Measurements from ENCODE around the gene IRAK2.

DNA sequence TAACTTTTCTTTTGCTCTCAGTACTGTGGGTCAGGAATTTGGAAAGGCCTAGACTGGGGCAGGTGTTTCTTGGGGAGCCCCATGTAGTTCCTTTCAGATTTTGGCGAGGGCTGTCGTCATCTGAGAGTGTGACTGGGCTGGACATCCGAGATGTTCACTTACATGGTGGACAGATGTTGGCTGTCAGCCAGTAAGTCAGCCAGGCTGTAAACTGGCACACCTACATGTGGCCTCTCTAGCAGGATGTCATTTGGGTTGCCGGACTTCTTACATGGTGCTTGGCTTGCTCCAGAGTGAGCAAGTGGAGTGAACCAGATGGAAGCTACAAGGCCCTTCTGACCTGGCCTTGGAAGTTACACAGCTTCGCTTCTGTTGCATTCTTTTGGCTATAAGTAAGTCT, 104.2 kb downstream of the IRAK2 start:
- TF ChIP-seq EZH2 (IDR thresholded peaks at IDR 0.05; ENCODE audit: borderline replicate concordance), result no peak
- TF ChIP-seq, protein P1, sequence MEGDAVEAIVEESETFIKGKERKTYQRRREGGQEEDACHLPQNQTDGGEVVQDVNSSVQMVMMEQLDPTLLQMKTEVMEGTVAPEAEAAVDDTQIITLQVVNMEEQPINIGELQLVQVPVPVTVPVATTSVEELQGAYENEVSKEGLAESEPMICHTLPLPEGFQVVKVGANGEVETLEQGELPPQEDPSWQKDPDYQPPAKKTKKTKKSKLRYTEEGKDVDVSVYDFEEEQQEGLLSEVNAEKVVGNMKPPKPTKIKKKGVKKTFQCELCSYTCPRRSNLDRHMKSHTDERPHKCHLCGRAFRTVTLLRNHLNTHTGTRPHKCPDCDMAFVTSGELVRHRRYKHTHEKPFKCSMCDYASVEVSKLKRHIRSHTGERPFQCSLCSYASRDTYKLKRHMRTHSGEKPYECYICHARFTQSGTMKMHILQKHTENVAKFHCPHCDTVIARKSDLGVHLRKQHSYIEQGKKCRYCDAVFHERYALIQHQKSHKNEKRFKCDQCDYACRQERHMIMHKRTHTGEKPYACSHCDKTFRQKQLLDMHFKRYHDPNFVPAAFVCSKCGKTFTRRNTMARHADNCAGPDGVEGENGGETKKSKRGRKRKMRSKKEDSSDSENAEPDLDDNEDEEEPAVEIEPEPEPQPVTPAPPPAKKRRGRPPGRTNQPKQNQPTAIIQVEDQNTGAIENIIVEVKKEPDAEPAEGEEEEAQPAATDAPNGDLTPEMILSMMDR (IDR thresholded peaks at IDR 0.05; ENCODE audit: poor library complexity), result no peak
- no peak for TF ChIP-seq EZH2phosphoT487 (IDR thresholded peaks at IDR 0.05; ENCODE audit: low read depth, severe bottlenecking, unreplicated experiment)
